Ovary (tissue), 3 donors: ENCODE data around the gene TOMM20.

Source experiments
- CTCF ChIP-seq, 3 donors: fragments of 450-650 bp in 2 of 3; fragments of 200-600 bp in 1 of 3; IDR thresholded peaks; one replicate each; pipeline versions ENCODE4 v1.5.1 to v1.8.0; 2016 to 2022; ENCODE audit warnings: antibody characterized with exemption in 3 of 3, mild to moderate bottlenecking in 1 of 3
- EP300 ChIP-seq: sonication (generic); formaldehyde crosslinking; IDR thresholded peaks from one replicate; pipeline ENCODE4 v1.6.1; 2017; ENCODE audit warnings: antibody characterized with exemption
- POLR2A ChIP-seq: fragments of 450-650 bp; IDR thresholded peaks from one replicate; pipeline ENCODE4 v1.6.1; 2017; ENCODE audit warnings: antibody characterized with exemption, mild to moderate bottlenecking, moderate library complexity
- donor health status: DM: no; HTN: no; CAD: no.

DNA sequence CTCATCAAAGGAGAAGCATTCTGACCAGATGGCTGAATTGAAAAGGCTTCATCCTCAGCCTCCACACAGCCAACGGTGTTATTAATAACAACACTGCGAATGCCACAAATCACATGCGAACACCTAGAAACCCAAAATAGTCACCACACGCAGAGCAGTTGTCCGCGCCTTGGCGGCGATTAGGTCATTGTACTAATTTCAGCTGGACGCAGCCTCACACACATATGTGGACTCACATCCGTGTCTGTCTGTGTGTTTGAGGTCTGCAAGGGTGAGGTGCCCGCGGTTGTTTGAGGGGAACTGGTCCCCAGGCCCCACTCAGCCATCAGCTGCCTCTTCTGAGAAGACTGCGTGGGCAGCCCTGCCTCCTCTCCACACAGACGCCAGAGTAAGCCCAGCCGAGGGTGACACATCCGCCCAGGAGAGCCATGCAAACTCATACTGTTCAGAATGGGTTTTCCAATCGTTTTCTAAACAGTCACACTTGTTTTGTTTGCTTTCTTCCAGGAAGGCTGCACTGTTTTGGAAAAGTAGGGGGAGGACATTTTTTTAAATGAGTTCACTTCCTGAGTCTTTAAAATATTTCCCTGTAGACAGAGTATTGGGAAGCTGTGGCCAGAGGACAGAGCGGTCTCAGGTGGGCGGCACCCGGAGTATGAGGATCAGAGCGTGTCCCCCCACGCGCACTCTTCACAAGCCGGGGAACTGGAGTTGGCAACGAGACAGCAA, 53.4 kb downstream of the TOMM20 start:
- TF ChIP-seq CTCF (IDR thresholded peaks at IDR 0.05), result no peak
- TF ChIP-seq POLR2A, result no peak
- peak; percentile 45 for TF ChIP-seq EP300
